ENCODE measurements around the gene CCK.

Gene CCK

GRCh38 chr3:42265059-42265991 lies 660 bp downstream of the CCK start:
- no peak for DNase-seq

GRCh38 chr3:42264399-42265058 lies 1.5 kb downstream of the CCK start:
- peak; percentile 51 for DNase-seq

GRCh38 chr3:42263354-42264346 lies 2.3 kb downstream of the CCK start:
- peak; percentile 41 for DNase-seq

- DNase-seq, result no peak
Observed at GRCh38 chr3:42262525-42262924, 3.5 kb downstream of the CCK start.

GRCh38 chr3:42257007-42257406 lies 9.0 kb downstream of the CCK start:
- no peak for DNase-seq

- DNase-seq, result no peak
Observed at GRCh38 chr3:42256135-42256819, 9.7 kb downstream of the CCK start.

- no peak for DNase-seq
Observed at GRCh38 chr3:42254566-42254965, 11.4 kb downstream of the CCK start.

- no peak for DNase-seq
Observed at GRCh38 chr3:42250761-42251160, 15.2 kb downstream of the CCK start.

- DNase-seq, result peak; percentile 73
Observed at GRCh38 chr3:42247576-42248027, 18.4 kb downstream of the CCK start.

GRCh38 chr3:42246091-42246490 lies 19.9 kb downstream of the CCK start:
- no peak for DNase-seq

- DNase-seq, result no peak
Observed at GRCh38 chr3:42236611-42237010, 29.4 kb downstream of the CCK start.

GRCh38 chr3:42235532-42235931 lies 30.5 kb downstream of the CCK start:
- no peak for DNase-seq

- DNase-seq, result no peak
Observed at GRCh38 chr3:42230860-42231259, 35.1 kb downstream of the CCK start.

GRCh38 chr3:42229942-42230688 lies 35.9 kb downstream of the CCK start:
- no peak for DNase-seq

GRCh38 chr3:42229266-42229941 lies 36.6 kb downstream of the CCK start:
- no peak for DNase-seq

- no peak for DNase-seq
Observed at GRCh38 chr3:42228796-42229195, 37.2 kb downstream of the CCK start.

- no peak for DNase-seq
Observed at GRCh38 chr3:42226470-42227425, 39.2 kb downstream of the CCK start.

- no peak for DNase-seq
Observed at GRCh38 chr3:42225486-42226363, 40.3 kb downstream of the CCK start.
